ENCODE results near the gene BACH2. TPM values are rescaled to one million over a fixed set of nuclear protein-coding genes. Genes with fewer than 3 reads are reported as not detected.

Gene BACH2
- total and polyA plus RNA-seq, 10 of the 15 experiments (the other 5 are each of a cell fraction or from before 2014, with no cell fraction given), result 0.03 to 0.28 (median 0.04) TPM; not detected in 3

DNA sequence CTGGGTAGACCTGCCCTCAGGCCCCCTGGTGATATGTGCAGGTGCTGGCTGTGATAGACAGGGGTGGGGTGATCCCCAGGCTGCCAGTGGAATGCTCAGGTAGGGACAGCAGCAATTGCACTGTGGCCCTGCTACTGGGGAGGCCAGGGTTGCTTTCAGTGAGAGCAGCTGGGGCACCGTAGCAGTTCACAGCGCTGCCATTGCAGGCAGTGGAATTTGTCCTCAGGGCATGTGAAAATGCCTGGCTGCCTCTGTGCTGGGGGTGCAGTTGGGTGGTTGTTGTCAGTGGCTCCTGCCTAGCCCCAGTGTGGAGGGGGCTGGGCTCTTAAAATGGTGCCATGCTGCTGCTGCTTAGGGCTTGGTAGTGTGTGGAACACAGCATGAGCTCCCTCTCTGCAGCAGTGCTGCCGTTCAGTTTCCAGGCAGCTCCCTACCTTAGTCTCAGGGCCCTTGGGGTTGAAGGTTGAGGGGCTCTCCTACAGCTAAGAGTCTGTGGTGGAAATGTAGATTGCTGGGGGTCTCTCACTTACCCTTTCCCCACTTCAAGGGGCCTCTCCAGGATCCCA lies 378.8 kb downstream of the BACH2 start (continued):
- TF ChIP-seq, protein P1, sequence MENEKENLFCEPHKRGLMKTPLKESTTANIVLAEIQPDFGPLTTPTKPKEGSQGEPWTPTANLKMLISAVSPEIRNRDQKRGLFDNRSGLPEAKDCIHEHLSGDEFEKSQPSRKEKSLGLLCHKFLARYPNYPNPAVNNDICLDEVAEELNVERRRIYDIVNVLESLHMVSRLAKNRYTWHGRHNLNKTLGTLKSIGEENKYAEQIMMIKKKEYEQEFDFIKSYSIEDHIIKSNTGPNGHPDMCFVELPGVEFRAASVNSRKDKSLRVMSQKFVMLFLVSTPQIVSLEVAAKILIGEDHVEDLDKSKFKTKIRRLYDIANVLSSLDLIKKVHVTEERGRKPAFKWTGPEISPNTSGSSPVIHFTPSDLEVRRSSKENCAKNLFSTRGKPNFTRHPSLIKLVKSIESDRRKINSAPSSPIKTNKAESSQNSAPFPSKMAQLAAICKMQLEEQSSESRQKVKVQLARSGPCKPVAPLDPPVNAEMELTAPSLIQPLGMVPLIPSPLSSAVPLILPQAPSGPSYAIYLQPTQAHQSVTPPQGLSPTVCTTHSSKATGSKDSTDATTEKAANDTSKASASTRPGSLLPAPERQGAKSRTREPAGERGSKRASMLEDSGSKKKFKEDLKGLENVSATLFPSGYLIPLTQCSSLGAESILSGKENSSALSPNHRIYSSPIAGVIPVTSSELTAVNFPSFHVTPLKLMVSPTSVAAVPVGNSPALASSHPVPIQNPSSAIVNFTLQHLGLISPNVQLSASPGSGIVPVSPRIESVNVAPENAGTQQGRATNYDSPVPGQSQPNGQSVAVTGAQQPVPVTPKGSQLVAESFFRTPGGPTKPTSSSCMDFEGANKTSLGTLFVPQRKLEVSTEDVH (IDR thresholded peaks at IDR 0.05; ENCODE audit: low read depth, partially characterized antibody), result no peak
- TF ChIP-seq, protein P2, sequence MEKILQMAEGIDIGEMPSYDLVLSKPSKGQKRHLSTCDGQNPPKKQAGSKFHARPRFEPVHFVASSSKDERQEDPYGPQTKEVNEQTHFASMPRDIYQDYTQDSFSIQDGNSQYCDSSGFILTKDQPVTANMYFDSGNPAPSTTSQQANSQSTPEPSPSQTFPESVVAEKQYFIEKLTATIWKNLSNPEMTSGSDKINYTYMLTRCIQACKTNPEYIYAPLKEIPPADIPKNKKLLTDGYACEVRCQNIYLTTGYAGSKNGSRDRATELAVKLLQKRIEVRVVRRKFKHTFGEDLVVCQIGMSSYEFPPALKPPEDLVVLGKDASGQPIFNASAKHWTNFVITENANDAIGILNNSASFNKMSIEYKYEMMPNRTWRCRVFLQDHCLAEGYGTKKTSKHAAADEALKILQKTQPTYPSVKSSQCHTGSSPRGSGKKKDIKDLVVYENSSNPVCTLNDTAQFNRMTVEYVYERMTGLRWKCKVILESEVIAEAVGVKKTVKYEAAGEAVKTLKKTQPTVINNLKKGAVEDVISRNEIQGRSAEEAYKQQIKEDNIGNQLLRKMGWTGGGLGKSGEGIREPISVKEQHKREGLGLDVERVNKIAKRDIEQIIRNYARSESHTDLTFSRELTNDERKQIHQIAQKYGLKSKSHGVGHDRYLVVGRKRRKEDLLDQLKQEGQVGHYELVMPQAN (conservative IDR thresholded peaks at IDR 0.05), result no peak
- no peak for TF ChIP-seq STAT3 (IDR thresholded peaks at IDR 0.05; ENCODE audit: low read depth, low read length)
- TF ChIP-seq, protein P3, sequence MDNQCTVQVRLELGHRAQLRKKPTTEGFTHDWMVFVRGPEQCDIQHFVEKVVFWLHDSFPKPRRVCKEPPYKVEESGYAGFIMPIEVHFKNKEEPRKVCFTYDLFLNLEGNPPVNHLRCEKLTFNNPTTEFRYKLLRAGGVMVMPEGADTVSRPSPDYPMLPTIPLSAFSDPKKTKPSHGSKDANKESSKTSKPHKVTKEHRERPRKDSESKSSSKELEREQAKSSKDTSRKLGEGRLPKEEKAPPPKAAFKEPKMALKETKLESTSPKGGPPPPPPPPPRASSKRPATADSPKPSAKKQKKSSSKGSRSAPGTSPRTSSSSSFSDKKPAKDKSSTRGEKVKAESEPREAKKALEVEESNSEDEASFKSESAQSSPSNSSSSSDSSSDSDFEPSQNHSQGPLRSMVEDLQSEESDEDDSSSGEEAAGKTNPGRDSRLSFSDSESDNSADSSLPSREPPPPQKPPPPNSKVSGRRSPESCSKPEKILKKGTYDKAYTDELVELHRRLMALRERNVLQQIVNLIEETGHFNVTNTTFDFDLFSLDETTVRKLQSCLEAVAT (IDR thresholded peaks at IDR 0.05), result no peak
- no peak for TF ChIP-seq MYC (IDR thresholded peaks at IDR 0.05; ENCODE audit: insufficient read depth, insufficient read length, insufficient replicate concordance, low read length, severe bottlenecking)
- TF ChIP-seq RAD21 (IDR thresholded peaks at IDR 0.05; ENCODE audit: insufficient read depth, low read depth, low read length), result no peak
- TF ChIP-seq, protein P4, sequence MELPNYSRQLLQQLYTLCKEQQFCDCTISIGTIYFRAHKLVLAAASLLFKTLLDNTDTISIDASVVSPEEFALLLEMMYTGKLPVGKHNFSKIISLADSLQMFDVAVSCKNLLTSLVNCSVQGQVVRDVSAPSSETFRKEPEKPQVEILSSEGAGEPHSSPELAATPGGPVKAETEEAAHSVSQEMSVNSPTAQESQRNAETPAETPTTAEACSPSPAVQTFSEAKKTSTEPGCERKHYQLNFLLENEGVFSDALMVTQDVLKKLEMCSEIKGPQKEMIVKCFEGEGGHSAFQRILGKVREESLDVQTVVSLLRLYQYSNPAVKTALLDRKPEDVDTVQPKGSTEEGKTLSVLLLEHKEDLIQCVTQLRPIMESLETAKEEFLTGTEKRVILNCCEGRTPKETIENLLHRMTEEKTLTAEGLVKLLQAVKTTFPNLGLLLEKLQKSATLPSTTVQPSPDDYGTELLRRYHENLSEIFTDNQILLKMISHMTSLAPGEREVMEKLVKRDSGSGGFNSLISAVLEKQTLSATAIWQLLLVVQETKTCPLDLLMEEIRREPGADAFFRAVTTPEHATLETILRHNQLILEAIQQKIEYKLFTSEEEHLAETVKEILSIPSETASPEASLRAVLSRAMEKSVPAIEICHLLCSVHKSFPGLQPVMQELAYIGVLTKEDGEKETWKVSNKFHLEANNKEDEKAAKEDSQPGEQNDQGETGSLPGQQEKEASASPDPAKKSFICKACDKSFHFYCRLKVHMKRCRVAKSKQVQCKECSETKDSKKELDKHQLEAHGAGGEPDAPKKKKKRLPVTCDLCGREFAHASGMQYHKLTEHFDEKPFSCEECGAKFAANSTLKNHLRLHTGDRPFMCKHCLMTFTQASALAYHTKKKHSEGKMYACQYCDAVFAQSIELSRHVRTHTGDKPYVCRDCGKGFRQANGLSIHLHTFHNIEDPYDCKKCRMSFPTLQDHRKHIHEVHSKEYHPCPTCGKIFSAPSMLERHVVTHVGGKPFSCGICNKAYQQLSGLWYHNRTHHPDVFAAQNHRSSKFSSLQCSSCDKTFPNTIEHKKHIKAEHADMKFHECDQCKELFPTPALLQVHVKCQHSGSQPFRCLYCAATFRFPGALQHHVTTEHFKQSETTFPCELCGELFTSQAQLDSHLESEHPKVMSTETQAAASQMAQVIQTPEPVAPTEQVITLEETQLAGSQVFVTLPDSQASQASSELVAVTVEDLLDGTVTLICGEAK (IDR thresholded peaks at IDR 0.05; ENCODE audit: borderline replicate concordance), result no peak
